Measurements from ENCODE around the gene BRME1.
"Not testable (repeated sequence)": the region's sequence is repeated elsewhere in the genome, so short reads cannot be mapped to it uniquely, and the experiment has no call there.

Gene BRME1

GRCh38 chr19:13926010-13926409 lies 20.1 kb upstream of the BRME1 start:
- no peak for DNase-seq (ENCODE audit: low spot score)

- DNase-seq (ENCODE audit: low spot score): no peak
Observed at GRCh38 chr19:13923194-13923987, 17.5 kb upstream of the BRME1 start.

- DNase-seq (ENCODE audit: low spot score): not testable (repeated sequence)
Observed at GRCh38 chr19:13922118-13922517, 16.2 kb upstream of the BRME1 start.

- peak; percentile 73 for DNase-seq (ENCODE audit: low spot score)
Observed at GRCh38 chr19:13920940-13921747, 15.2 kb upstream of the BRME1 start.

- DNase-seq (ENCODE audit: low spot score): no peak
Observed at GRCh38 chr19:13920524-13920923, 14.6 kb upstream of the BRME1 start.

- no peak for DNase-seq (ENCODE audit: low spot score)
Observed at GRCh38 chr19:13918726-13919411, 13.0 kb upstream of the BRME1 start.

- DNase-seq (ENCODE audit: low spot score): no peak
Observed at GRCh38 chr19:13917888-13918406, 12.0 kb upstream of the BRME1 start.

- no peak for DNase-seq (ENCODE audit: low spot score)
Observed at GRCh38 chr19:13914777-13915176, 8.9 kb upstream of the BRME1 start.

- DNase-seq (ENCODE audit: low spot score): no peak
Observed at GRCh38 chr19:13913352-13913751, 7.4 kb upstream of the BRME1 start.

GRCh38 chr19:13909430-13909829 lies 3.5 kb upstream of the BRME1 start:
- no peak for DNase-seq (ENCODE audit: low spot score)

- DNase-seq (ENCODE audit: low spot score): no peak
Observed at GRCh38 chr19:13908674-13909073, 2.8 kb upstream of the BRME1 start.

GRCh38 chr19:13906910-13907309 lies 993 bp upstream of the BRME1 start:
- DNase-seq (ENCODE audit: low spot score): no peak

- DNase-seq (ENCODE audit: low spot score): no peak
Observed at GRCh38 chr19:13906521-13906904, 596 bp upstream of the BRME1 start.

- peak; percentile 44 for DNase-seq (ENCODE audit: low spot score)
Observed at GRCh38 chr19:13902993-13903555, 2.8 kb downstream of the BRME1 start.

GRCh38 chr19:13899912-13900584 lies 5.9 kb downstream of the BRME1 start:
- DNase-seq (ENCODE audit: low spot score): no peak

- peak; percentile 91 for DNase-seq (ENCODE audit: low spot score)
Observed at GRCh38 chr19:13899393-13899792, 6.5 kb downstream of the BRME1 start.

GRCh38 chr19:13896227-13896626 lies 9.7 kb downstream of the BRME1 start:
- no peak for DNase-seq (ENCODE audit: low spot score)

GRCh38 chr19:13894552-13894951 lies 11.4 kb downstream of the BRME1 start:
- DNase-seq (ENCODE audit: low spot score): no peak

GRCh38 chr19:13892870-13893269 lies 13.0 kb downstream of the BRME1 start:
- DNase-seq (ENCODE audit: low spot score): no peak

GRCh38 chr19:13890136-13890535 lies 15.8 kb downstream of the BRME1 start:
- no peak for DNase-seq (ENCODE audit: low spot score)

- DNase-seq (ENCODE audit: low spot score): peak; percentile 34
Observed at GRCh38 chr19:13888281-13888680, 17.6 kb downstream of the BRME1 start.

- DNase-seq (ENCODE audit: low spot score): peak; percentile 53
Observed at GRCh38 chr19:13887517-13887916, 18.4 kb downstream of the BRME1 start.
